Inflammatory macrophage treated with lipopolysaccharide for 4 hours (primary cell): ENCODE results near the gene BBX.
A peak's percentile ranks its signal among the peaks of the same experiment; 100 is the strongest.

ENCODE experiments used
- DNase-seq: peaks from one replicate; pipeline ENCODE4 v3.0.0-alpha.2; 2020

Gene BBX

DNA sequence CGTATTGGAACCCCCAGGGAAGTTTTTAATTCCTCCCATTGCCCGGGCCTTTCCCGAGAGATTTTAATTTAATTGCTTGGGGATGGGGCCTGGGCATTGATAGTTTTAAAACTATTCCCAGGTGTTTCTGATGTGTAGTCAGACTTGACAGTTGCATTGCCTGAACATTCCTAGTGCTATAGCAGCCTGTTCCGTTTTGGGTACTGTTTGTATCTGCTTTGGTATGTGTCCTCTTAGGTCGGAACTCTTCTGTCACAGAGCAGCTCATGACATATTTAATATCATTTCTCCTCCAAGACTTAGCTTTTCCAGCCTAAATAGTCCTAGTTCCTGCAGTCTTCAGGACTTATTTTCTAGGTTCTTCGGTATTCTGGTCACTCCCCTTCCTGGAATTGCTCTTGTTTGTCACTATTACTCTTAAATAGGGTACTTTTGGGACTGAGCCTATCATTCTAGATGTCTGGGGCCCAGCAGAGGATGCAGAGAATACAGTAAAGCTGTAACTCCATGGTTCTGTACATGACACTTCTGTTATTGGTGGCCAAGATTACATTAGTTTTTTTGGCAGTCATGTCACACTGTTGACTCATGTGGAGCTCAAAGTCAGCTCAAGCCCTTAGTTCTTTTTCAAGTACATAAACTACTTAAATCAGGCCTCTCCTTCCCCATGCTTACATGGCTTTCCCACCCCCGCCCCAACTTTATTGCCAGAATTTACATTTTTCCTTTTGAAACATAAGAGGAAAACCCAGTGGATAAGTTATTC, 81.5 kb downstream of the BBX start:
- no peak for DNase-seq

- no peak for DNase-seq
These were observed 89.2 kb downstream of the BBX start for GRCh38 chr3:107611775-107612469.

DNA sequence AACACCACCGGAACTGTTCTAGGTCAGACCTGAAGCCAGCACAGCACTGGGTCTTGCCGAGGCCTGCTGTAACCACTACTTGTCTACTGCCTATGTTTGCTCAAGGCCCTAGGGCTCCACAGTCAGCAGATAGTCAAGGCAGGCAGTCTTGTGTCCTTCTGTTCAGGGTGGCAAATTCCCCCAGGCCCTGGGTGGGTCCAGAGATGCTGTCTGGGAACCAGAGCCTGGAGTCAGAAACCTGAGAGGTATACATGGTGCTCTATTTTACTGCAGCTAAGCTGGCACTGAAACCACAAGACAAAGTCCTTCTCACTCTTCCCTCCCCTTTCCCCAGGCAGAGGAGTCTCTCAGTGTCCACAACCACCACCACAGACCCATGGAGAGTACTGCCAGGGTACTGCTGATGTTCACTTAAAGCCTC, 89.9 kb downstream of the BBX start:
- DNase-seq = no peak

DNA sequence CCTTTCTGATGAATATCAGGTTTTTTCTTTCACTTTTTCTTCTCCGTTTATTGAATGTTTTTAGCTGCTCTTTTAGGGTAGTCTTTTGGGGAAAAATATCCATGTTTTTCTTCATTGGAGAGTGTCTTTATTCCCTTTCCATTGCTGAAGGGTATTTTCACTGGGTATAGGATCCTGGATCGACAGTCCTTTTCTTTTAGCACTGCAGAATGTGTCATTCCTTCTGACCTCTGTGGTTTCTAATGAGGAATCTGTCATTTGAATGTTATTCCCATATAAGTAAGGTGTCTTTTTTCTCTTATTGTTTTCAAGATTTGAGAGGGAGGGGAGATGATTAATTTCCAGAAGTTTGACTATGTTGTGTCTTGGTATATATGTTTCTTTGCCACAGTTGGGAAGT, 96.8 kb downstream of the BBX start:
- DNase-seq = no peak

GRCh38 chr3:107620534-107620933, 97.8 kb downstream of the BBX start:
- DNase-seq = no peak

DNA sequence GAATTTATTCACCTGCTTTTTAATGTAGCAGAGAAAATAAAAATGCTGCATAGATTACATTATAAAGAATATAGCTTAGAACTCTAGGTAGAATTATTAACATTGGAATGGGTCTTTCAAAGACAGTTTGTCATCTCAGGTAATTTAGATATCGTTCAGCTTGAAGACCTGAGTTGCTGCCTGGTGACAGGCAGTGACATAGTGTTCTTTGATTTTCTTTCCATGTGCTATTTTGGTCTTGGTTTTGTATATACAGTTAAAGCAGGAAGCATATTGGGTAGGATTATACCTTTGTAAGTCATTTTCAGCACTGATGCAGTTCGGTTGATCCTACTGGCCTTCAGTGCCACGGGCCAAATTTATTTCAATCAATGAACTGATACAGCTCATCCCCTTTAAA, 98.7 kb downstream of the BBX start:
- no peak for DNase-seq

DNA sequence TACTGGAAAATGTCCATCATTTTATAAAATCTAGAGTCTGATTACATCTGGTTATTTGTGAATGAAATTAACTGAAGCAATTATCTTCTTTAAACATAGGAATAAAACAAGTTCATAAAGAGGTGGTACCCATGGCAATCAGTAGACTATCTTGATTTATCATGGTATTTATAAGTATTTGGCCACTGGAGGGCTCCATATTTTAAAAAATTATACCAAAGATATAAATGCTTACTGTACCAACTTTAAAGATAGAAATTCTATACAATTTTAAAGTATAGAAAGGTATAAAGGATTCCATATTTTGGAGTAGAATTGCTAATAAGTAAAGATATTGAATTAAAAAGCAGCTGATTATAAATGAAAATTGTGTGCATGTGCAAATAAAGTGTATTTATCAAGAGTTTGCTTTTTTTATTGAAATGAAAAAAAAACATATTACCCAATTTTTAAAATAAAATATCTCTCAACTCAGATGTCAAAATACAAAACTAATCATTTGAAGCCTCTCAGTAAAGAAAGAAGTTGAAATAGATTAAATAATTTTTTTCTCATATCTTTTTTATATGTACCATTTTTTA, 105.3 kb downstream of the BBX start:
- DNase-seq = no peak

- DNase-seq = peak; percentile 61
These were observed 106.8 kb downstream of the BBX start for GRCh38 chr3:107629566-107629965.

DNA sequence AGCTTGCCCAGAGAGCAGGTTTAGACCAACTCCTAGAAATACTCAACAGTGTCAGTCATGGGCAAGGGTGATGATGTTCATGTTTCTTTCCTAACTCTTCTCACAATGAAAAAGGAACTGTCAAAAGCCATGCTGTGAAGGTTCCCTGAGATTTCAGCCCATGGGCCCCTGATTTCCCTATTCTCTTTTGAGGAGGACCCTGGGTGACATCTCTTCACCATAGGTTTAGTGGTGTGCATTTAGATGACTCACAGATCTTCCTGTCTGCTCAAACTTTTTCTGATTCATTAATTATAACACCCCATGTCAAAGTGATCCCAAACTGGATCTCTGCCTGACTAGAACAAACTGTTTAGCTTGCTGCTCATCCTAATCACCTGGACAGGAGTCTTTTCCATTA, 108.0 kb downstream of the BBX start:
- DNase-seq = peak; percentile 53

DNA sequence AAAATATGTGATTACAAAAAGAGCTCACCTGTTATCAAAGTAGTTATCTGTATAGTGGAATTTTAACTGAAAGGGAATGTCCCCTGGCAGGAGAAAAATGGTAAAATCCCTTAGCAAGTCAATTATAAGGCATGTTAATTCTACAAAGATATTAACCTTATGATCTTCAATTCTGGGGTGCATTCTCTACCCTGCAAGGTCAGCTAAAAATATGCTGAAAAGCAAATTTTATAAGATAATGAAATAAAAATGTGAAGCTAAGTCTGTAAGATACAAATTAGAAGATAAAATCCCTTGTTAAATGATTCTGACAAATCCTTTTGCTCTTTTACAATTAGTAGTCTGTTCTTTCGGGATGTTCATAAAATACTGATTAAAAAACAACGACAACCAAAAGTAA, 109.8 kb downstream of the BBX start:
- no peak for DNase-seq

DNA sequence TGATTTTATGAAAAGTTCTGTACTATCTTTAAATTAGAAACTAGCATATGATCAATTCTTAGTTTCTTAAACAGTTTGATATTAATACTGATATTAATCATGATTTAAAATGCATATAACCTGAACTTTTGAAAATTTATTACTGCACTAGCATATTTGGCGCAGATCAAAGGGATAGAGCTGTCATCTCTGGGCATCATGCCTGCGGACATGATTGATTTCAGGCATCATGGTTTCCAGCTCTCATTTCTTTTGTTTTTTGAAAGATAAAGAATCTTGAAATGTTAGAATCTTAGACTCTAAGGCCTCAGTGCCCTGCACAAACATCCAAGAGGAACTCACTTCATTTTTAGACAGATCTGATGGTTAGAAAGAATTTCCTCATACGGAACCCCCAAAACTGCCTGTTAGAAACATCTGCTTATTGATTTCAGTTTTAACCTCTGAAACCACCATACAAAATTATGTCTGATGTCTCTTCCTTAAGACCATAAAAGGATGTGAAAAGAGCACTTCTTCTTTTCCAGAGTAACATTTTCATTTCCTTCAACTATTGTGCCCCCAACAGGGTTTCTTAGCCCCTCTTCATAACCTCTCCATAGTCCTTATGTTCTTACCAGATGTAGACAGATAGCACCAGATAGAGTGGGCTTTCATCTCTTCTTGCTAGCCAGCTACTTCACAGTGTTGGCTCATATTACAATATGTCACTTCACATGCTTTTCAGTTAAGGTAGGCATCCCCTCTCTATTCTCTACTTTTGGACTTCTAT, 110.8 kb downstream of the BBX start:
- DNase-seq = no peak

GRCh38 chr3:107634099-107634489, 111.3 kb downstream of the BBX start:
- DNase-seq = no peak

GRCh38 chr3:107637416-107638183, 114.8 kb downstream of the BBX start:
- DNase-seq = no peak

DNA sequence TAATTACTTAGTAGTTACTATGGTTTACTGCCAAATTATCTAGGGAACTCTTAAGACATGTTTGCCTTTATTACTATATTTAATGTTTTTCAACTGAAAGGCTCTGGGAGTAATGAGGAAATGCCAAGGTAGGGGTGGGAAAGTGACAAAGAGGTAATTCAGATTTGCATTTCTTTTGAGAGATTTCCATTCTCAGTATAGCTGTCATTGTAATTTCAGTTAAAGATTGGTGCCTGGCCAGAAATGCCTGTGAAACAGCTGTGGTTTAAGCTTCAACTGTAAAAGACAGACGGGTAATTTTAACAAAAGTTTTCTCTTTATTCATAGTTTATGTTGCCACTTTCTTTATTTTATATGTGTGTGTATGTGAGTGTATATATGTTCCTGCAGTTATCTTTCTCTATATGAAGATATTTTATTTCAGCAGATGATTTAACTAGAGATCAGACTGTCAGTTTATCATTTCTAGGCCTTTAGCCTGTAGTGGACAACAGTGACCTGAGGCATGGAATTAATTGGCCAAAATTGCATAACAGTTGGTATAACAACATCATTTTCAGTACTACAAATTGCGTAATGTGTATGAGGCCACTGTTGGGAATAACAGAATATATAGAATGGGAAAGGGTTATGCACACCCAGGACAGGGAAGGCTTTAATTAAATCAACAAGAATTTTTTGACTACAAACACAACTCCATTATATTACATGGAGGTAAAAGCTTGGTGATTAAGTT, 119.0 kb downstream of the BBX start:
- no peak for DNase-seq

GRCh38 chr3:107643038-107643883, 120.5 kb downstream of the BBX start:
- DNase-seq = no peak

DNA sequence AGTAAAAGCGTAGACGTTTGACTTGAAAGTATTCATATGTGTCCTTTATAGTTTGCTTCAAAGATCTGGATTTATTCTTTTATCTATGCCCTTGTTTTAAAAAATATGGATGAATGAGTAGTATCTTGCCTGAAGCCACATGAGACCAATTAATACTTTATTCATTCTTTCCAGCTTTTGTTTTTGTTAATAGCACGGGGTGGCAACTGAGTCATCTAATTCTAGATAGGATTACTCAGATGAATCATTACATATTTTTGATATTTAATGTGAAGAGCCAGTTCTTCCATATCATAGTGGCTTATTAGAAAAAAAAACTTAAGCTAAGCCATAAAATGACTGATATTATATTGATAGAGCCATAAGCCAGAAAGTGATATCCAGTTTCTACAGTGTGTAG, 121.9 kb downstream of the BBX start:
- DNase-seq = no peak

- peak; percentile 74 for DNase-seq
These were observed 128.0 kb downstream of the BBX start for GRCh38 chr3:107650788-107651187.

DNA sequence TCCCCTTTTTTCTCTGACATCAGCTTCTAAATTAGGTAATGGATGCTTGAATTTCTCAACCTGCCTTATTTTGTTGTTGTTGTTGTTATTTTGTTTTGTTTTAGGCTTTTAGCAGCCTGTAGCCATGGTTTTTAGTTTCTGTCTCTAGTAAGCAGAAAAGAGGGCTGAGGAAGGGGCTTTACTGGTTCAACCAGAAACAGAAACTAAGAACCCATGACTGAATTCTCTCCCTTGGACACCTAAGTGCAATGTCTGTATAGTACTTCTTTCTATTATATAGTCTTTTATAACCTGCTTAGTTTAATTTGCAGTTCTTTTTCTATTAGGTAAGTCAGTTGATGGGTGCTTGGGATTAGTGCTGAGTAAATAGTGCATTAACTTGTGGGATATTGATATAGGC, 129.0 kb downstream of the BBX start:
- peak; percentile 4 for DNase-seq

GRCh38 chr3:107654218-107654617, 131.5 kb downstream of the BBX start:
- DNase-seq = no peak

DNA sequence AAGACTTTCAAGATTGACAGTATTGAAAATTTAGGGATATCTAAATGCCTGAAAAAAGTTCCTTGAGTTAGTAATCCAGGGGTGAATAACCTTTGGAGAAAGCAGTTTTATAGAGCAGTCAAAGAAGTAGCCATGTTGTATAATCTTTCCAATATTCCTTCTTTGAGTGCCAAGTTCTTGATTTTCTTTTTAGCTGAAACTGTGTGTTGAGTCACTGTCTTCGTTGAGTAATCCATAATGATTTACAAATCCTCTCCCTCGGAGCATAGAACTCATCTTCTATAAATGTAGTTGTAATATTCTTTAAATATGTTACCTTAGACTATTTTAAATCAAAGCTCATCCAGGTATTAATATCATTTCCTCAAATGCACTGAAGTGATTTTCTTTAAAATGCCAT, 135.2 kb downstream of the BBX start:
- peak; percentile 61 for DNase-seq
